Measurements from ENCODE around the gene ADIPOQ.
"Not testable (repeated sequence)": the region's sequence is repeated elsewhere in the genome, so short reads cannot be mapped to it uniquely, and the experiment has no call there.

ADIPOQ gene

GRCh38 chr3:186845756-186846155, 3.2 kb downstream of the ADIPOQ start:
- H3K36me3 Mint-ChIP-seq: no peaks in the 10 kb centered on the region
- no peak overlapping the region for H3K27ac Mint-ChIP-seq
- no peak overlapping the region for H3K4me3 Mint-ChIP-seq
- H3K4me1 Mint-ChIP-seq: peaks cover 6% of the 10 kb centered on the region
- peaks cover 18% of the 10 kb centered on the region for H3K27me3 Mint-ChIP-seq
- H3K9me3 Mint-ChIP-seq: no peaks in the 10 kb centered on the region
- no peak for ATAC-seq

- no peaks in the 10 kb centered on the region for H3K36me3 Mint-ChIP-seq
- peaks cover 5% of the 10 kb centered on the region for H3K9me3 Mint-ChIP-seq
- no peak overlapping the region for H3K27ac Mint-ChIP-seq
- H3K27me3 Mint-ChIP-seq: peaks cover 14% of the 10 kb centered on the region
- H3K4me1 Mint-ChIP-seq: peaks cover 16% of the 10 kb centered on the region
- no peak for ATAC-seq
- H3K4me3 Mint-ChIP-seq: no peak overlapping the region
These were observed 4.9 kb downstream of the ADIPOQ start for GRCh38 chr3:186847437-186847836.

- no peaks in the 10 kb centered on the region for H3K36me3 Mint-ChIP-seq
- peaks cover 16% of the 10 kb centered on the region for H3K4me1 Mint-ChIP-seq
- H3K4me3 Mint-ChIP-seq: no peak overlapping the region
- peak overlapping the region; percentile 72 for H3K27ac Mint-ChIP-seq
- H3K27me3 Mint-ChIP-seq: no peaks in the 10 kb centered on the region
- ATAC-seq: peak; percentile 78
- H3K9me3 Mint-ChIP-seq: peaks cover 5% of the 10 kb centered on the region
These were observed 7.0 kb downstream of the ADIPOQ start for GRCh38 chr3:186849374-186849975.

GRCh38 chr3:186851835-186852234, 9.3 kb downstream of the ADIPOQ start:
- peak overlapping the region; percentile 25 for H3K27ac Mint-ChIP-seq
- H3K4me1 Mint-ChIP-seq: peaks cover 16% of the 10 kb centered on the region
- not testable (repeated sequence) for H3K9me3 Mint-ChIP-seq, H3K27me3 Mint-ChIP-seq, ATAC-seq, H3K4me3 Mint-ChIP-seq, H3K36me3 Mint-ChIP-seq

GRCh38 chr3:186852994-186853393, 10.5 kb downstream of the ADIPOQ start:
- H3K4me1 Mint-ChIP-seq: peaks cover 22% of the 10 kb centered on the region
- H3K27me3 Mint-ChIP-seq: no peaks in the 10 kb centered on the region
- H3K36me3 Mint-ChIP-seq: no peaks in the 10 kb centered on the region
- ATAC-seq: no peak
- no peak overlapping the region for H3K4me3 Mint-ChIP-seq
- H3K27ac Mint-ChIP-seq: no peak overlapping the region
- H3K9me3 Mint-ChIP-seq: peaks cover 8% of the 10 kb centered on the region

- Mint-ChIP-seq H3K9me3 (peaks cover 11% of the 10 kb centered on the region), H3K27me3 (no peaks in the 10 kb centered on the region), H3K4me3 (no peak overlapping the region), H3K27ac (no peak overlapping the region), H3K4me1 (peaks cover 23% of the 10 kb centered on the region), H3K36me3 (no peaks in the 10 kb centered on the region)
- no peak for ATAC-seq
These were observed 11.6 kb downstream of the ADIPOQ start for GRCh38 chr3:186854146-186854545.

GRCh38 chr3:186854954-186855353, 12.4 kb downstream of the ADIPOQ start:
- Mint-ChIP-seq H3K9me3 (peaks cover 13% of the 10 kb centered on the region), H3K27ac (no peak overlapping the region), H3K27me3 (no peaks in the 10 kb centered on the region), H3K4me3 (no peak overlapping the region), H3K4me1 (peaks cover 16% of the 10 kb centered on the region), H3K36me3 (no peaks in the 10 kb centered on the region)
- ATAC-seq: no peak

- Mint-ChIP-seq H3K27me3 (no peaks in the 10 kb centered on the region), H3K4me1 (peaks cover 7% of the 10 kb centered on the region), H3K4me3 (no peak overlapping the region), H3K36me3 (no peaks in the 10 kb centered on the region), H3K27ac (no peak overlapping the region), H3K9me3 (peaks cover 8% of the 10 kb centered on the region)
- ATAC-seq: no peak
These were observed 15.2 kb downstream of the ADIPOQ start for GRCh38 chr3:186857743-186858142.

GRCh38 chr3:186865215-186865853, 22.8 kb downstream of the ADIPOQ start:
- not testable (repeated sequence) for H3K4me1 Mint-ChIP-seq, H3K9me3 Mint-ChIP-seq, ATAC-seq, H3K36me3 Mint-ChIP-seq, H3K27me3 Mint-ChIP-seq, H3K27ac Mint-ChIP-seq, H3K4me3 Mint-ChIP-seq

GRCh38 chr3:186866095-186866494, 23.6 kb downstream of the ADIPOQ start:
- not testable (repeated sequence) for H3K9me3 Mint-ChIP-seq, ATAC-seq, H3K27me3 Mint-ChIP-seq, H3K36me3 Mint-ChIP-seq, H3K27ac Mint-ChIP-seq, H3K4me3 Mint-ChIP-seq
- peaks cover 11% of the 10 kb centered on the region for H3K4me1 Mint-ChIP-seq

GRCh38 chr3:186869253-186870100, 27.0 kb downstream of the ADIPOQ start:
- ATAC-seq: no peak
- H3K4me3 Mint-ChIP-seq: no peak overlapping the region
- H3K27ac Mint-ChIP-seq: no peak overlapping the region
- H3K36me3 Mint-ChIP-seq: no peaks in the 10 kb centered on the region
- H3K9me3 Mint-ChIP-seq: no peaks in the 10 kb centered on the region
- H3K4me1 Mint-ChIP-seq: peaks cover 19% of the 10 kb centered on the region
- no peaks in the 10 kb centered on the region for H3K27me3 Mint-ChIP-seq

- Mint-ChIP-seq H3K27ac (peak overlapping the region; percentile 69), H3K4me1 (peaks cover 19% of the 10 kb centered on the region), H3K4me3 (no peak overlapping the region), H3K9me3 (no peaks in the 10 kb centered on the region), H3K36me3 (no peaks in the 10 kb centered on the region), H3K27me3 (no peaks in the 10 kb centered on the region)
- ATAC-seq: no peak
These were observed 28.1 kb downstream of the ADIPOQ start for GRCh38 chr3:186870421-186871201.

- Mint-ChIP-seq H3K27ac (peak overlapping the region; percentile 69), H3K9me3 (no peaks in the 10 kb centered on the region), H3K4me1 (peaks cover 19% of the 10 kb centered on the region), H3K36me3 (no peaks in the 10 kb centered on the region), H3K27me3 (no peaks in the 10 kb centered on the region), H3K4me3 (no peak overlapping the region)
- ATAC-seq: no peak
These were observed 29.0 kb downstream of the ADIPOQ start for GRCh38 chr3:186871403-186871924.

GRCh38 chr3:186873796-186874195, 31.3 kb downstream of the ADIPOQ start:
- H3K9me3 Mint-ChIP-seq, H3K27ac Mint-ChIP-seq, H3K36me3 Mint-ChIP-seq, H3K27me3 Mint-ChIP-seq, H3K4me3 Mint-ChIP-seq, ATAC-seq: not testable (repeated sequence)
- H3K4me1 Mint-ChIP-seq: peaks cover 19% of the 10 kb centered on the region

- not testable (repeated sequence) for H3K9me3 Mint-ChIP-seq, ATAC-seq, H3K36me3 Mint-ChIP-seq, H3K27me3 Mint-ChIP-seq, H3K27ac Mint-ChIP-seq, H3K4me3 Mint-ChIP-seq
- peaks cover 19% of the 10 kb centered on the region for H3K4me1 Mint-ChIP-seq
These were observed 31.7 kb downstream of the ADIPOQ start for GRCh38 chr3:186874216-186874615.

Measured in stimulated activated memory B cell treated with anti-CD40 and anti-IgM and Interleukin-4, amounts not matched to agents 10 μg/mL and 1 μg/mL and 100 μg/mL, for 72 hours (primary cell).